Endothelial cell of umbilical vein (primary cell): ENCODE measurements around the gene OR3A2. TPM values are rescaled to one million over a fixed set of nuclear protein-coding genes. Genes with fewer than 3 reads are reported as not detected.

Source experiments
- BruUV-seq: library from RNA; stranded (reverse); fragments of 400-500 nt; replicated peaks from 2 replicates; lab custom pipeline; 2021; lab: Mats Ljungman, UMichigan
- CTCF ChIA-PET: fragments of 300-600, 350-600 bp; sonication (Branson Sonifier 250); formaldehyde crosslinking; loops from one replicate; lab custom pipeline; 2021; ENCODE audit warnings: antibody characterized with exemption, inconsistent platforms; lab: Charles Lee
- POLR2A ChIA-PET: fragments of 300-600, 350-600 bp; sonication (Branson Sonifier 250); formaldehyde crosslinking; loops from one replicate; lab custom pipeline; 2021; ENCODE audit warnings: antibody characterized with exemption, inconsistent platforms; lab: Charles Lee
- DNase-seq: peaks from one replicate; pipeline ENCODE4 v3.0.0-alpha.2; 2011; ENCODE audit warnings: low read depth, low spot score
- FAIRE-seq: peaks from 2 replicates; lab custom pipeline; 2011; peaks lifted over from hg19 to GRCh38; lab: Jason Lieb, UNC
- H2AFZ ChIP-seq: 2 replicates; pipeline ENCODE4 v1.6.0; 2012; ENCODE audit warnings: low read depth, low read length, control low read depth, inconsistent platforms
- H3K27ac ChIP-seq: 2 replicates; pipeline ENCODE4 v1.5.1; 2011; ENCODE audit warnings: low read depth, mild to moderate bottlenecking, control low read depth, low read length, moderate library complexity; ENCODE audit not compliant: insufficient read depth
- H3K27me3 ChIP-seq, 2 experiments: 2 replicates each; pipeline versions ENCODE4 v1.6.0 to v1.6.1; 2011; ENCODE audit warnings: low read length in 2 of 2, mixed read lengths in 1 of 2; ENCODE audit not compliant: control insufficient read depth in 2 of 2, insufficient read depth in 2 of 2
- H3K36me3 ChIP-seq, 2 experiments: 2 replicates in 1 of 2; 3 replicates in 1 of 2; pipeline ENCODE4 v1.5.1; 2011; ENCODE audit warnings: low read length in 2 of 2, mild to moderate bottlenecking in 1 of 2, moderate library complexity in 1 of 2; ENCODE audit not compliant: control insufficient read depth in 2 of 2, insufficient read depth in 2 of 2; ENCODE audit errors: extremely low read depth in 1 of 2
- H3K4me1 ChIP-seq: 3 replicates; pipeline ENCODE4 v1.5.1; 2011; ENCODE audit warnings: mild to moderate bottlenecking, low read length; ENCODE audit not compliant: control insufficient read depth, insufficient read depth; ENCODE audit errors: extremely low read depth
- H3K4me2 ChIP-seq: 2 replicates; pipeline ENCODE4 v1.6.1; 2011; ENCODE audit warnings: low read length, control low read depth, mixed read lengths; ENCODE audit not compliant: insufficient read depth
- H3K4me3 ChIP-seq, 3 experiments: fragments of 200-600 bp in 1 of 3; sonication (generic), shearing (Covaris generic) in 1 of 3; replicated peaks in 1 of 3; 2 replicates each; pipeline ENCODE4 v1.5.1; 2011 to 2016; ENCODE audit warnings: control low read depth in 3 of 3, low read length in 3 of 3, mild to moderate bottlenecking in 2 of 3, inconsistent platforms in 1 of 3, low read depth in 1 of 3, moderate library complexity in 1 of 3; ENCODE audit not compliant: insufficient read depth in 1 of 3
- H3K79me2 ChIP-seq: 2 replicates; pipeline ENCODE4 v1.6.0; 2012; ENCODE audit warnings: low read length, inconsistent platforms; ENCODE audit not compliant: control insufficient read depth, insufficient read depth
- H3K9ac ChIP-seq: replicated peaks from 2 replicates; pipeline ENCODE3; 2011; ENCODE audit warnings: low read length, control low read depth; ENCODE audit not compliant: insufficient read depth; ENCODE audit errors: extremely low read depth
- H3K9me1 ChIP-seq: replicated peaks from 3 replicates; pipeline ENCODE4 v1.6.0; 2011; ENCODE audit warnings: mild to moderate bottlenecking, low read length; ENCODE audit not compliant: control insufficient read depth, insufficient read depth; ENCODE audit errors: extremely low read depth
- H3K9me3 ChIP-seq: replicated peaks from 2 replicates; pipeline ENCODE4 v1.5.1; 2012; ENCODE audit warnings: low read length, inconsistent platforms; ENCODE audit not compliant: control insufficient read depth, insufficient read depth
- H4K20me1 ChIP-seq: replicated peaks from 2 replicates; pipeline ENCODE3; 2011; ENCODE audit warnings: mild to moderate bottlenecking, low read length; ENCODE audit not compliant: control insufficient read depth, insufficient read depth; ENCODE audit errors: extremely low read depth
- EZH2 ChIP-seq: IDR thresholded peaks from 2 replicates; pipeline ENCODE4 v1.6.1; 2012; ENCODE audit warnings: borderline replicate concordance, low read depth, mild to moderate bottlenecking, moderate library complexity, low read length, inconsistent platforms; ENCODE audit not compliant: severe bottlenecking
- FOS ChIP-seq: IDR thresholded peaks from 2 replicates; pipeline ENCODE4 v1.6.1; 2011; ENCODE audit warnings: mild to moderate bottlenecking, low read length, moderate library complexity, borderline replicate concordance; ENCODE audit not compliant: insufficient read depth
- GATA2 ChIP-seq: IDR thresholded peaks from 2 replicates; pipeline ENCODE4 v1.7.0; 2011; ENCODE audit warnings: low read depth, mild to moderate bottlenecking, moderate library complexity, mixed read lengths, low read length; ENCODE audit not compliant: insufficient read length, insufficient read depth
- JUN ChIP-seq: IDR thresholded peaks from 2 replicates; pipeline ENCODE4 v1.6.1; 2011; ENCODE audit warnings: borderline replicate concordance, low read depth; ENCODE audit not compliant: insufficient read length, insufficient read depth
- MYC ChIP-seq: IDR thresholded peaks from one replicate; pipeline ENCODE4 v1.6.1; 2011; ENCODE audit warnings: mild to moderate bottlenecking, low read depth, low read length
- POLR2A ChIP-seq: IDR thresholded peaks from 2 replicates; pipeline ENCODE4 v1.6.1; 2012; ENCODE audit warnings: low read depth, mild to moderate bottlenecking, control low read depth, low read length
- POLR2AphosphoS5 ChIP-seq: IDR thresholded peaks from 2 replicates; pipeline ENCODE4 v1.6.1; 2012; ENCODE audit warnings: low read depth, mild to moderate bottlenecking, control low read depth, low read length, moderate library complexity; ENCODE audit not compliant: insufficient read depth
- dilution Hi-C: fragments of 300-500 bp; cut with MboI; formaldehyde crosslinking; loops from one replicate; pipeline ENCODE4 v1.15.0; 2019; ENCODE audit warnings: low sequenced_read_pairs; ENCODE audit not compliant: extremely low pct_ligation_motif_present
- intact Hi-C: fragments of 100-400 bp; cut with micrococcal nuclease; formaldehyde crosslinking; loops from one replicate; pipeline ENCODE4 v1.10.0; 2022
- polyA plus RNA-seq, 4 experiments: library from polyadenylated mRNA; depleted of rRNA in 3 of 4; stranded (reverse) in 3 of 4; unstranded in 1 of 4; fragments of >200 nt; gene quantifications; 2 replicates each; pipeline versions ENCODE4 v1.2.1 to v1.2.3, GENCODE V29; 2011 to 2012; ENCODE audit warnings: missing spikeins in 1 of 4
- total RNA-seq: library from RNA; stranded (reverse); gene quantifications from 2 replicates; pipeline ENCODE4 v1.2.3, GENCODE V29; 2021
- TF ChIP-seq, protein P1 (sequence below), 2 donors: IDR thresholded peaks; 1 replicate in 1 of 2; 2 replicates in 1 of 2; pipeline ENCODE4 v1.5.1; 2011; ENCODE audit warnings: low read length in 2 of 2, mild to moderate bottlenecking in 2 of 2, moderate library complexity in 2 of 2, control low read depth in 1 of 2, inconsistent platforms in 1 of 2, low read depth in 1 of 2; ENCODE audit not compliant: insufficient read depth in 1 of 2; ENCODE audit errors: extremely low read depth in 1 of 2
- TF ChIP-seq, protein P2 (sequence below): IDR thresholded peaks from 2 replicates; pipeline ENCODE4 v1.6.1; 2011; ENCODE audit not compliant: insufficient read depth, insufficient read length

Gene OR3A2
- total and polyA plus RNA-seq, 2 donors (not counting 3 experiments of a cell fraction or from before 2014, with no cell fraction given) = 0.10 TPM; not detected in 1

DNA sequence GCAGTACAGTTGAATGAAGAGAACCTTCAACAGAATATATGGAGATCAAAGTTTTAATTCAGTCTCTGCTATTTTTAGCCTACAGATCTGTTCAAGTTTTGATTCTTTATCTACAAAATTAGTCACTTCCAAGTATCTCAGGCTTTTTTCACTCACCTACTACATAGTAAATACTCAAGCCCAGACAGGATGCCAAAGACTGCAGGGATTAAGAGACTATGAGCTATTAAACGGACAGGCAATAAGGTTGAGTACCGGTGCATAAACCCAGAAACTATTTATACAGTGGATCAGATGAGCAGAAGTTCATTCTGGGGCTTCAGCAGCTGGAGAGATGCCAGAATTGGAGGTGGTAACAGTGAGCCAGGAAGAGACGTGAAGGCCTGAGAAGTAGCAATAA lies 69.3 kb downstream of the OR3A2 start:
- no peak overlapping the region for H2AFZ ChIP-seq
- H3K27ac ChIP-seq = no peak overlapping the region
- dilution Hi-C loops (no loop called here), intact Hi-C loops (no loop called here)
- no peaks in the 10 kb centered on the region for H3K9me1 ChIP-seq
- no peak overlapping the region for H3K9ac ChIP-seq
- no peak for DNase-seq
- no peak for FAIRE-seq
- no peaks in the 10 kb centered on the region for H4K20me1 ChIP-seq
- H3K79me2 ChIP-seq = no peaks in the 10 kb centered on the region
- no peaks in the 10 kb centered on the region for H3K36me3 ChIP-seq
- H3K4me3 ChIP-seq = no peak overlapping the region
- no peak overlapping the region for H3K4me2 ChIP-seq
- TF ChIP-seq POLR2AphosphoS5 = no peak
- no peak for TF ChIP-seq JUN
- TF ChIP-seq MYC = no peak
- TF ChIP-seq EZH2 = no peak
- no peak for TF ChIP-seq GATA2
- TF ChIP-seq, protein P1, sequence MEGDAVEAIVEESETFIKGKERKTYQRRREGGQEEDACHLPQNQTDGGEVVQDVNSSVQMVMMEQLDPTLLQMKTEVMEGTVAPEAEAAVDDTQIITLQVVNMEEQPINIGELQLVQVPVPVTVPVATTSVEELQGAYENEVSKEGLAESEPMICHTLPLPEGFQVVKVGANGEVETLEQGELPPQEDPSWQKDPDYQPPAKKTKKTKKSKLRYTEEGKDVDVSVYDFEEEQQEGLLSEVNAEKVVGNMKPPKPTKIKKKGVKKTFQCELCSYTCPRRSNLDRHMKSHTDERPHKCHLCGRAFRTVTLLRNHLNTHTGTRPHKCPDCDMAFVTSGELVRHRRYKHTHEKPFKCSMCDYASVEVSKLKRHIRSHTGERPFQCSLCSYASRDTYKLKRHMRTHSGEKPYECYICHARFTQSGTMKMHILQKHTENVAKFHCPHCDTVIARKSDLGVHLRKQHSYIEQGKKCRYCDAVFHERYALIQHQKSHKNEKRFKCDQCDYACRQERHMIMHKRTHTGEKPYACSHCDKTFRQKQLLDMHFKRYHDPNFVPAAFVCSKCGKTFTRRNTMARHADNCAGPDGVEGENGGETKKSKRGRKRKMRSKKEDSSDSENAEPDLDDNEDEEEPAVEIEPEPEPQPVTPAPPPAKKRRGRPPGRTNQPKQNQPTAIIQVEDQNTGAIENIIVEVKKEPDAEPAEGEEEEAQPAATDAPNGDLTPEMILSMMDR (IDR thresholded peaks at IDR 0.05; ENCODE audit: extremely low read depth in 1 of 2, insufficient read depth in 1 of 2, low read depth in 1 of 2, low read length in 2 of 2) = no peak
- no peak for TF ChIP-seq POLR2A
- TF ChIP-seq, protein P2, sequence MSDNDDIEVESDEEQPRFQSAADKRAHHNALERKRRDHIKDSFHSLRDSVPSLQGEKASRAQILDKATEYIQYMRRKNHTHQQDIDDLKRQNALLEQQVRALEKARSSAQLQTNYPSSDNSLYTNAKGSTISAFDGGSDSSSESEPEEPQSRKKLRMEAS = no peak
- TF ChIP-seq FOS = no peak
- H3K4me1 ChIP-seq = no peaks in the 10 kb centered on the region
- ChIA-PET POLR2A (no interaction called here), CTCF (no interaction called here)
- BruUV-seq = no TSS peak
- no peaks in the 10 kb centered on the region for H3K27me3 ChIP-seq
- no peaks in the 10 kb centered on the region for H3K9me3 ChIP-seq
